H9 (cell line): ENCODE data around the gene ERCC5. TPM values are rescaled to one million over a fixed set of nuclear protein-coding genes. Genes with fewer than 3 reads are reported as not detected.

ENCODE experiments used
- DNase-seq: peaks from one replicate; pipeline ENCODE4 v3.0.0-alpha.2; 2017
- H2AFZ ChIP-seq: one replicate; pipeline ENCODE4 v1.6.1; 2013; ENCODE audit warnings: mild to moderate bottlenecking, low read length, control low read depth, moderate library complexity
- H2AK5ac ChIP-seq: 2 replicates; pipeline ENCODE4 v1.6.1; 2013; ENCODE audit warnings: low read length, control low read depth, mixed read lengths; ENCODE audit not compliant: insufficient read length
- H2BK120ac ChIP-seq: one replicate; pipeline ENCODE4 v1.6.1; 2013; ENCODE audit warnings: low read depth, mild to moderate bottlenecking, low read length, control low read depth, inconsistent platforms; ENCODE audit not compliant: poor library complexity, severe bottlenecking
- H2BK12ac ChIP-seq: 2 replicates; pipeline ENCODE4 v1.6.1; 2013; ENCODE audit warnings: low read length, control low read depth, mixed read lengths, low read depth; ENCODE audit not compliant: insufficient read length
- H2BK15ac ChIP-seq: 2 replicates; pipeline ENCODE4 v1.6.1; 2013; ENCODE audit warnings: low read depth, low read length, control low read depth
- H2BK20ac ChIP-seq: one replicate; pipeline ENCODE4 v1.6.1; 2013; ENCODE audit warnings: low read depth, mild to moderate bottlenecking, low read length, control low read depth, inconsistent platforms; ENCODE audit not compliant: poor library complexity, severe bottlenecking
- H2BK5ac ChIP-seq: 2 replicates; pipeline ENCODE4 v1.6.1; 2013; ENCODE audit warnings: low read length, control low read depth, mixed read lengths; ENCODE audit not compliant: insufficient read length
- H3K14ac ChIP-seq: 2 replicates; pipeline ENCODE4 v1.6.1; 2013; ENCODE audit warnings: low read length, control low read depth; ENCODE audit not compliant: insufficient read depth
- H3K18ac ChIP-seq: 2 replicates; pipeline ENCODE4 v1.6.1; 2013; ENCODE audit warnings: low read depth, mild to moderate bottlenecking, mixed read lengths, low read length, control low read depth; ENCODE audit not compliant: insufficient read length
- H3K23ac ChIP-seq: 2 replicates; pipeline ENCODE4 v1.6.1; 2013; ENCODE audit warnings: low read length, control low read depth, mixed read lengths, low read depth; ENCODE audit not compliant: insufficient read length
- H3K23me2 ChIP-seq: 2 replicates; pipeline ENCODE4 v1.6.1; 2013; ENCODE audit warnings: low read depth, mild to moderate bottlenecking, mixed read lengths, low read length, control low read depth; ENCODE audit not compliant: insufficient read length, poor library complexity, severe bottlenecking
- H3K27ac ChIP-seq: 2 replicates; pipeline ENCODE4 v1.5.1; 2013; ENCODE audit warnings: low read length, control low read depth, mixed read lengths, low read depth; ENCODE audit not compliant: insufficient read length
- H3K27me3 ChIP-seq: 2 replicates; pipeline ENCODE4 v1.6.1; 2013; ENCODE audit warnings: low read length, control low read depth, inconsistent platforms; ENCODE audit not compliant: insufficient read depth
- H3K4ac ChIP-seq: 2 replicates; pipeline ENCODE4 v1.6.1; 2013; ENCODE audit warnings: low read depth, mild to moderate bottlenecking, control low read depth, inconsistent platforms, low read length, moderate library complexity
- H3K4me1 ChIP-seq: 2 replicates; pipeline ENCODE4 v1.6.1; 2013; ENCODE audit warnings: low read length, control low read depth, inconsistent platforms; ENCODE audit not compliant: insufficient read depth
- H3K4me2 ChIP-seq: 2 replicates; pipeline ENCODE4 v1.6.1; 2013; ENCODE audit warnings: low read length, control low read depth, mixed read lengths; ENCODE audit not compliant: insufficient read length, insufficient read depth
- H3K56ac ChIP-seq: 2 replicates; pipeline ENCODE4 v1.6.1; 2013; ENCODE audit warnings: low read depth, mild to moderate bottlenecking, mixed read lengths, low read length, control low read depth; ENCODE audit not compliant: insufficient read length
- H3K79me1 ChIP-seq: 2 replicates; pipeline ENCODE4 v1.6.1; 2013; ENCODE audit warnings: low read depth, mild to moderate bottlenecking, moderate library complexity, low read length, control low read depth, inconsistent platforms; ENCODE audit not compliant: insufficient read depth, poor library complexity, severe bottlenecking
- H3K79me2 ChIP-seq: 2 replicates; pipeline ENCODE4 v1.6.1; 2013; ENCODE audit warnings: low read length, control low read depth, inconsistent platforms; ENCODE audit not compliant: insufficient read depth
- H3K9ac ChIP-seq: 2 replicates; pipeline ENCODE4 v1.6.1; 2013; ENCODE audit warnings: low read length, control low read depth, mixed read lengths; ENCODE audit not compliant: insufficient read length; ENCODE audit errors: extremely low read depth
- H3K9me3 ChIP-seq: one replicate; pipeline ENCODE4 v1.6.1; 2013; ENCODE audit warnings: low read depth, low read length, inconsistent platforms; ENCODE audit not compliant: control insufficient read depth
- H3T11ph ChIP-seq: one replicate; pipeline ENCODE4 v1.6.1; 2013; ENCODE audit warnings: mild to moderate bottlenecking, low read length, control low read depth, inconsistent platforms
- H4K20me1 ChIP-seq: one replicate; pipeline ENCODE4 v1.6.1; 2013; ENCODE audit not compliant: control insufficient read depth, insufficient read length, insufficient read depth
- H4K5ac ChIP-seq: 2 replicates; pipeline ENCODE4 v1.6.1; 2013; ENCODE audit warnings: low read depth, mild to moderate bottlenecking, mixed read lengths, low read length, control low read depth; ENCODE audit not compliant: insufficient read length
- H4K8ac ChIP-seq: replicated peaks from 2 replicates; pipeline ENCODE4 v1.6.1; 2013; ENCODE audit warnings: low read length, control low read depth, mixed read lengths, low read depth; ENCODE audit not compliant: insufficient read length
- H4K91ac ChIP-seq: 2 replicates; pipeline ENCODE4 v1.6.1; 2013; ENCODE audit warnings: low read depth, mild to moderate bottlenecking, moderate library complexity, mixed read lengths, low read length, control low read depth; ENCODE audit not compliant: insufficient read length
- H3K27ac Mint-ChIP-seq, 3 experiments: 2 replicates in 2 of 3; 3 replicates in 1 of 3; pipeline ENCODE4 v1.8.0; 2020 to 2021; ENCODE audit warnings: mixed read lengths in 3 of 3, mild to moderate bottlenecking in 1 of 3, moderate library complexity in 1 of 3
- H3K27me3 Mint-ChIP-seq: 2 replicates; pipeline ENCODE4 v1.8.0; 2021; ENCODE audit warnings: low read depth, mild to moderate bottlenecking, moderate library complexity, mixed read lengths
- H3K36me3 Mint-ChIP-seq, 3 experiments: 2 replicates in 2 of 3; 3 replicates in 1 of 3; pipeline ENCODE4 v1.8.0; 2020 to 2021; ENCODE audit warnings: low read depth in 3 of 3, mixed read lengths in 3 of 3; ENCODE audit not compliant: insufficient read depth in 1 of 3
- H3K4me1 Mint-ChIP-seq, 2 experiments: 2 replicates each; pipeline ENCODE4 v1.8.0; 2020; ENCODE audit warnings: mixed read lengths in 2 of 2
- H3K4me3 Mint-ChIP-seq, 2 experiments: 2 replicates in 1 of 2; 3 replicates in 1 of 2; pipeline ENCODE4 v1.8.0; 2020 to 2021; ENCODE audit warnings: mild to moderate bottlenecking in 2 of 2, mixed read lengths in 2 of 2, moderate library complexity in 1 of 2
- H3K9me3 Mint-ChIP-seq, 2 experiments: 2 replicates in 1 of 2; 3 replicates in 1 of 2; pipeline ENCODE4 v1.8.0; 2020; ENCODE audit warnings: mild to moderate bottlenecking in 2 of 2, mixed read lengths in 2 of 2, moderate library complexity in 1 of 2
- total RNA-seq: library from RNA; stranded (reverse); gene quantifications from 2 replicates; pipeline ENCODE4 v1.2.1, GENCODE V29; 2021
- TF ChIP-seq, protein P1 (sequence below): fragments of 200-600 bp; sonication (generic); conservative IDR thresholded peaks from 3 replicates; pipeline ENCODE4 v1.8.0; 2021; ENCODE audit warnings: antibody characterized with exemption, mild to moderate bottlenecking

Gene ERCC5
- total RNA-seq, 1 experiment from 2014 or later, result 26.8 TPM

DNA sequence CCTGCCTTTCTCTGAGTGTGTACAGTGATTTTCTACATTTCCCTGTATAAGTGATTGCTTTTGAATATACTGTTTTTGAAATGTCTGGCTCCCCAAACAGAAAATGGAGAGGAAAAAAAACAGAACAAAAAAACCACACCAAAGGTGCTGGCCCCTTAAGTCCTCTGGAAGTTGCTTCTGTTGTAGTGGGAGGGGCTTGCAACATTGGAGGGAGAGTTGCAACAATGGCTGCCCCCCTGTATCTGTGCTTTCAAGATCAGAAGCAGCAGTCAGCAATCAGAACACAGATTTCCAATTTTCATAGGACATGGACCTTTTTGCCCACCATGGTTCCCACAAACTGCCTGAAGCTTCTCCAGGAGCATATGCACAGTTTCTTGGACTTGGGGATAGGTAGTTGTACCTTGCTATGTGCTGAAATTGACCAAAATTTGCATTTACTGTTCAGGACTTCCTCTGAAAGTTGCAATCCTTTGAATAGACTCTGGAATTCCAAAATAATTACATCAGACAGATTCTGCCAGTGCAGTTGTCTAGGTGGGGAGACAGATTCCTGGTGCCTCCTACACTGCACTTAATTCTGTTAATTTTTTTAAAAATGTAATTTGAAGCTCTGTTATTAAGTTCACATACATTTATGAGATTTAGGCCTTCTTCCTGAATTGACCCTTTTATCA is 33.1 kb upstream of the ERCC5 start:
- no peak for DNase-seq
- H2BK5ac ChIP-seq, result no peak overlapping the region
- peak overlapping the region; percentile 58 for H3K18ac ChIP-seq
- H2BK120ac ChIP-seq, result peak overlapping the region; percentile 36
- H2BK12ac ChIP-seq, result no peak overlapping the region
- no peaks in the 10 kb centered on the region for H3K79me1 ChIP-seq
- H2BK20ac ChIP-seq, result no peak overlapping the region
- no peaks in the 10 kb centered on the region; the same call in 1 of the 2 replicates for H3K4me1 ChIP-seq
- H3K23ac ChIP-seq, result no peak overlapping the region
- H3K4ac ChIP-seq, result no peak overlapping the region
- H3K27me3 ChIP-seq, result no peaks in the 10 kb centered on the region
- no peak overlapping the region for H3K56ac ChIP-seq
- no peak overlapping the region for H3K4me3 Mint-ChIP-seq
- H2BK15ac ChIP-seq, result no peak overlapping the region
- H2AK5ac ChIP-seq, result no peak overlapping the region
- H3K27ac Mint-ChIP-seq, result peak overlapping the region in 1 of 3 experiments; percentile 44; a peak in 2 of 7 replicates
- peaks cover 3 to 9% of the 10 kb centered on the region in 2 experiments; a peak in 4 of 5 replicates for H3K9me3 Mint-ChIP-seq
- peaks cover 0 to 3% of the 10 kb centered on the region in 2 experiments; a peak in 2 of 4 replicates for H3K4me1 Mint-ChIP-seq
- H3K36me3 Mint-ChIP-seq, result peaks cover 4 to 11% (median 7%) of the 10 kb centered on the region in 3 experiments; a peak in 6 of 7 replicates
- H3K4me2 ChIP-seq, result no peak overlapping the region
- no peaks in the 10 kb centered on the region for H3K27me3 Mint-ChIP-seq
- no peak overlapping the region for H3K27ac ChIP-seq
- H3K9ac ChIP-seq, result no peak overlapping the region
- no peak overlapping the region for H3K14ac ChIP-seq
- TF ChIP-seq, protein P1, sequence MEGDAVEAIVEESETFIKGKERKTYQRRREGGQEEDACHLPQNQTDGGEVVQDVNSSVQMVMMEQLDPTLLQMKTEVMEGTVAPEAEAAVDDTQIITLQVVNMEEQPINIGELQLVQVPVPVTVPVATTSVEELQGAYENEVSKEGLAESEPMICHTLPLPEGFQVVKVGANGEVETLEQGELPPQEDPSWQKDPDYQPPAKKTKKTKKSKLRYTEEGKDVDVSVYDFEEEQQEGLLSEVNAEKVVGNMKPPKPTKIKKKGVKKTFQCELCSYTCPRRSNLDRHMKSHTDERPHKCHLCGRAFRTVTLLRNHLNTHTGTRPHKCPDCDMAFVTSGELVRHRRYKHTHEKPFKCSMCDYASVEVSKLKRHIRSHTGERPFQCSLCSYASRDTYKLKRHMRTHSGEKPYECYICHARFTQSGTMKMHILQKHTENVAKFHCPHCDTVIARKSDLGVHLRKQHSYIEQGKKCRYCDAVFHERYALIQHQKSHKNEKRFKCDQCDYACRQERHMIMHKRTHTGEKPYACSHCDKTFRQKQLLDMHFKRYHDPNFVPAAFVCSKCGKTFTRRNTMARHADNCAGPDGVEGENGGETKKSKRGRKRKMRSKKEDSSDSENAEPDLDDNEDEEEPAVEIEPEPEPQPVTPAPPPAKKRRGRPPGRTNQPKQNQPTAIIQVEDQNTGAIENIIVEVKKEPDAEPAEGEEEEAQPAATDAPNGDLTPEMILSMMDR, result no peak
- H3T11ph ChIP-seq, result no peak overlapping the region
- no peaks in the 10 kb centered on the region for H3K79me2 ChIP-seq
- H4K5ac ChIP-seq, result peak overlapping the region; percentile 87
- H4K91ac ChIP-seq, result no peak overlapping the region
- no peaks in the 10 kb centered on the region for H3K9me3 ChIP-seq
- peak overlapping the region; percentile 89 for H2AFZ ChIP-seq
- H4K20me1 ChIP-seq, result no peaks in the 10 kb centered on the region
- no peaks in the 10 kb centered on the region for H3K23me2 ChIP-seq
- H4K8ac ChIP-seq, result no peak overlapping the region
